ENCODE data around the gene NGEF. TPM values are rescaled to one million over a fixed set of nuclear protein-coding genes. Genes with fewer than 3 reads are reported as not detected.

NGEF gene
- total RNA-seq, 1 experiment from 2014 or later: 1.9 TPM

- H2BK20ac ChIP-seq (ENCODE audit: low read depth, low read length, poor library complexity, severe bottlenecking): no peak overlapping the region
- H2AFZ ChIP-seq (ENCODE audit: low read length): no peak overlapping the region
- WGBS (ENCODE audit: extremely low coverage, insufficient read length, low lambda C conversion rate): no CpG with 5 or more reads among the region's 4 CpGs
These were observed 147.0 kb downstream of the NGEF start for GRCh38 chr2:232866104-232866503.

More at GRCh38 chr2:232866104-232866503, 147.0 kb downstream of the NGEF start:
- Histone ChIP-seq H2BK12ac (ENCODE audit: insufficient read length, low read depth, low read length) (no peak overlapping the region), H4K91ac (ENCODE audit: insufficient read length, low read depth, low read length) (no peak overlapping the region), H2BK120ac (ENCODE audit: low read depth, low read length, poor library complexity, severe bottlenecking) (no peak overlapping the region), H2AK5ac (ENCODE audit: insufficient read length, low read length) (no peak overlapping the region), H3T11ph (ENCODE audit: low read length) (no peak overlapping the region), H3K79me1 (ENCODE audit: insufficient read depth, low read depth, low read length, poor library complexity, severe bottlenecking) (no peaks in the 10 kb centered on the region), H3K4me2 (ENCODE audit: insufficient read depth, insufficient read length, low read length) (no peak overlapping the region), H2BK5ac (ENCODE audit: insufficient read length, low read length) (no peak overlapping the region), H3K18ac (ENCODE audit: insufficient read length, low read depth, low read length) (no peak overlapping the region), H2BK15ac (ENCODE audit: low read depth, low read length) (no peak overlapping the region), H3K14ac (ENCODE audit: insufficient read depth, low read length) (no peak overlapping the region), H4K20me1 (ENCODE audit: control insufficient read depth, insufficient read depth, insufficient read length) (no peaks in the 10 kb centered on the region), H3K9ac (ENCODE audit: extremely low read depth, insufficient read length, low read length) (no peak overlapping the region), H3K79me2 (ENCODE audit: insufficient read depth, low read length) (no peaks in the 10 kb centered on the region), H3K27ac (ENCODE audit: insufficient read length, low read depth, low read length) (no peak overlapping the region), H3K56ac (ENCODE audit: insufficient read length, low read depth, low read length) (no peak overlapping the region), H3K27me3 (ENCODE audit: insufficient read depth, low read length) (no peaks in the 10 kb centered on the region), H4K5ac (ENCODE audit: insufficient read length, low read depth, low read length) (no peak overlapping the region), H3K4me1 (ENCODE audit: insufficient read depth, low read length) (no peaks in the 10 kb centered on the region), H3K9me3 (ENCODE audit: control insufficient read depth, low read depth, low read length) (no peaks in the 10 kb centered on the region), H4K8ac (replicated peaks; ENCODE audit: insufficient read length, low read depth, low read length) (no peak overlapping the region), H3K23ac (ENCODE audit: insufficient read length, low read depth, low read length) (no peak overlapping the region), H3K23me2 (ENCODE audit: insufficient read length, low read depth, low read length, poor library complexity, severe bottlenecking) (no peaks in the 10 kb centered on the region), H3K4ac (ENCODE audit: low read depth, low read length) (no peak overlapping the region)
- TF ChIP-seq CTCF (conservative IDR thresholded peaks at IDR 0.05): no peak
- H3K9me3 Mint-ChIP-seq: no peaks in the 10 kb centered on the region
- DNase-seq: no peak
- H3K36me3 Mint-ChIP-seq (ENCODE audit: insufficient read depth in 1 of 3, low read depth in 3 of 3): no peaks in the 10 kb centered on the region; a peak in 1 of 7 replicates
- H3K27ac Mint-ChIP-seq: no peak overlapping the region
- 0 out of 2 replicates have a peak, but pooled peaks cover 2% of the 10 kb centered on the region for H3K27me3 Mint-ChIP-seq (ENCODE audit: low read depth)
- H3K4me3 Mint-ChIP-seq: no peak overlapping the region
- peaks cover 0 to 8% of the 10 kb centered on the region in 2 experiments; a peak in 2 of 4 replicates for H3K4me1 Mint-ChIP-seq

Measured in H9 (cell line).